Left ventricle myocardium inferior (tissue), 1 donor: ENCODE results near the gene PADI6. TPM values are rescaled to one million over a fixed set of nuclear protein-coding genes. Genes with fewer than 3 reads are reported as not detected.

Experiments used
- DNase-seq: peaks from one replicate; pipeline ENCODE4 v3.0.0-alpha.2; 2020
- H3K27ac ChIP-seq: fragments of 200-600 bp; replicated peaks from 2 replicates; pipeline ENCODE4 v1.8.0; 2021
- H3K27me3 ChIP-seq: fragments of 200-600 bp; 2 replicates; pipeline ENCODE4 v1.8.0; 2021; ENCODE audit warnings: low read depth
- H3K36me3 ChIP-seq: fragments of 200-600 bp; 2 replicates; pipeline ENCODE4 v1.8.0; 2021
- H3K4me1 ChIP-seq: fragments of 200-600 bp; 2 replicates; pipeline ENCODE4 v1.8.0; 2021
- H3K4me3 ChIP-seq: fragments of 200-600 bp; 2 replicates; pipeline ENCODE4 v1.8.0; 2021; ENCODE audit warnings: mild to moderate bottlenecking, moderate library complexity
- H3K9me3 ChIP-seq: fragments of 200-600 bp; replicated peaks from 2 replicates; pipeline ENCODE4 v1.8.0; 2021
- CTCF ChIP-seq: fragments of 200-600 bp; IDR thresholded peaks from 2 replicates; pipeline ENCODE4 v1.8.0; 2021; ENCODE audit warnings: antibody characterized with exemption, mild to moderate bottlenecking, borderline replicate concordance
- intact Hi-C: fragments of 100-400 bp; cut with micrococcal nuclease; formaldehyde crosslinking; loops from one replicate; pipeline ENCODE4 v1.11.0; 2022
- total RNA-seq: library from RNA; stranded (reverse); fragmentation: NEBNext Ultra II Directional; extraction: Animal tissue kit (Norgen Biotek cat#: 25700); gene quantifications from one replicate; pipeline ENCODE4 v1.2.1, GENCODE V29; 2021
- donor health status: DM: no; HTN: yes; CAD: no; lungs with severe emphysema.

Gene PADI6
- total RNA-seq, 1 donor from 2014 or later = not detected

- no peak for TF ChIP-seq CTCF
- peaks cover under 1% of the 10 kb centered on the region for H3K9me3 ChIP-seq
- intact Hi-C loops = no loop called here
- no peaks in the 10 kb centered on the region for H3K36me3 ChIP-seq
- no peak overlapping the region for H3K27ac ChIP-seq
- no peak overlapping the region for H3K4me3 ChIP-seq
- H3K4me1 ChIP-seq = no peaks in the 10 kb centered on the region
- DNase-seq = no peak
- peaks cover 71% of the 10 kb centered on the region for H3K27me3 ChIP-seq
These were observed 13.0 kb upstream of the PADI6 start for GRCh38 chr1:17359031-17359430.

GRCh38 chr1:17359808-17360207 lies 12.2 kb upstream of the PADI6 start:
- Histone ChIP-seq H3K4me3 (no peak overlapping the region), H3K36me3 (no peaks in the 10 kb centered on the region), H3K9me3 (peaks cover 8% of the 10 kb centered on the region), H3K27ac (no peak overlapping the region), H3K27me3 (peaks cover 71% of the 10 kb centered on the region), H3K4me1 (no peaks in the 10 kb centered on the region)
- intact Hi-C loops = no loop called here
- TF ChIP-seq CTCF = no peak
- no peak for DNase-seq

GRCh38 chr1:17360272-17360956 lies 11.6 kb upstream of the PADI6 start:
- Histone ChIP-seq H3K27me3 (peaks cover 73% of the 10 kb centered on the region), H3K9me3 (peaks cover 8% of the 10 kb centered on the region), H3K4me1 (no peaks in the 10 kb centered on the region), H3K4me3 (no peak overlapping the region), H3K27ac (no peak overlapping the region), H3K36me3 (no peaks in the 10 kb centered on the region)
- DNase-seq = no peak
- TF ChIP-seq CTCF = no peak
- intact Hi-C loops = no loop called here

- H3K4me3 ChIP-seq = no peak overlapping the region
- H3K9me3 ChIP-seq = peaks cover 8% of the 10 kb centered on the region
- TF ChIP-seq CTCF = no peak
- H3K4me1 ChIP-seq = no peaks in the 10 kb centered on the region
- H3K27me3 ChIP-seq = peaks cover 73% of the 10 kb centered on the region
- H3K36me3 ChIP-seq = no peaks in the 10 kb centered on the region
- no peak overlapping the region for H3K27ac ChIP-seq
- intact Hi-C loops = no loop called here
- DNase-seq = no peak
These were observed 10.3 kb upstream of the PADI6 start for GRCh38 chr1:17361687-17362086.

- peaks cover 8% of the 10 kb centered on the region for H3K9me3 ChIP-seq
- peaks cover 79% of the 10 kb centered on the region for H3K27me3 ChIP-seq
- H3K4me3 ChIP-seq = no peak overlapping the region
- DNase-seq = no peak
- no peak for TF ChIP-seq CTCF
- intact Hi-C loops = no loop called here
- no peaks in the 10 kb centered on the region for H3K4me1 ChIP-seq
- no peak overlapping the region for H3K27ac ChIP-seq
- no peaks in the 10 kb centered on the region for H3K36me3 ChIP-seq
These were observed 8.6 kb upstream of the PADI6 start for GRCh38 chr1:17363351-17363750.
